ENCODE measurements around the gene RELB.

GRCh38 chr19:44990459-44990858 lies 10.8 kb upstream of the RELB start:
- TF ChIP-seq ARNTL (CRISPR knock-in tag; IDR thresholded peaks at IDR 0.05; ENCODE audit: borderline replicate concordance, low read depth), result no peak
- TF ChIP-seq PATZ1 (CRISPR knock-in tag; IDR thresholded peaks at IDR 0.05; ENCODE audit: borderline replicate concordance), result no peak
- no peak for TF ChIP-seq CSDC2 (CRISPR knock-in tag; IDR thresholded peaks at IDR 0.05)
- TF ChIP-seq SNAI2 (CRISPR knock-in tag; IDR thresholded peaks at IDR 0.05), result no peak
- no peak for TF ChIP-seq CSRNP3 (CRISPR knock-in tag; IDR thresholded peaks at IDR 0.05)
- no peak for TF ChIP-seq ZNF8 (CRISPR knock-in tag; IDR thresholded peaks at IDR 0.05)
- no peak for TF ChIP-seq ISL1 (CRISPR knock-in tag; IDR thresholded peaks at IDR 0.05)

Data from SK-N-SH treated with all-trans-retinoic acid at 6 μM for 48 hours (cell line).